Activated effector memory CD4-positive, alpha-beta T cell treated with Interleukin-2 at 50 U/mL for 16 hours (primary cell): Measurements from ENCODE around the gene P4HB.

Source experiments
- DNase-seq: peaks from one replicate; pipeline ENCODE4 v3.0.0-alpha.2; 2020

Gene P4HB

DNA sequence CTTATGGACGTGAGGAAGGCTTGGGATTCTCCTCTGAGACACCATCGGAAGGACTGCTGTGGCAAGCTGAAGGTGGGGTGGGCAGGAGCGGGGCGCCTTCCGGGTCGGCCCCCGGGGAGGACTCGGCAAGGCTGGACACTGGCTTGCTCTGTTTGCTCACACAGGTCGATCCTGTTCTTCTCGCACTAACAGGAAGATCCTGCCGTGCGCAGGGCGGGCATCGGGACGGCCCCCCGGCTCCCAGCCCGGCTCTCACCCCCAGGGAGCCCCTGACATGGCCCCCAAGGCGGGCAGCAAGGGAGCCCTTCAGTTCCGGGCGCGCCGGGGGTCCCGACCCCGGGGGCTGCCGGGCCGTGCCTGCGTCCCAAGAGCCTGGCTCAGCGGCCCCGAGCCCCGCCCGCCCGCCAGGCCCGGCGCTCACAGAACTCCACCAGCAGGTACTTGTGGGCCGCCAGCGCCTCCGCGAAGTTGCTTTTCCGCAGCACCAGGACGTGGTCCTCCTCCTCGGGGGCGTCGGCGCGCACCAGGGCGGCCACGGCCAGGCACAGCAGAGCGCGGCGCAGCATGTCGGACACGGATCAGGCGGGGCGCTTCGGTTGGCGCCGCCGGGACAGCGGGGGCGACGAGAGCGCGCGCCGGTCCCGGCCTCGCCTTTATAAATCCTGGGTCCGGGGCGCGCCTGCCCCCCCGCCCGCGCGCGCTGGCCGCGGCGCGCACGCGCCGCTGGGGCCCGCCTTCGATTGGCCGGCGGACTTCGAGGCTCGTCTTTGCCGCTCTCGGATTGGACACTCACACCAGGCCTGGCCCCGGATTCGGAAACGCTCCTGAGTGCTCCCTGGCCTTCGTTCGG, at the start of gene P4HB:
TSS of gene P4HB (minus strand) at position 630 of the 850 bp plus-strand sequence. CDS start at position 566, 64 bp downstream.
- no peak for DNase-seq

DNA sequence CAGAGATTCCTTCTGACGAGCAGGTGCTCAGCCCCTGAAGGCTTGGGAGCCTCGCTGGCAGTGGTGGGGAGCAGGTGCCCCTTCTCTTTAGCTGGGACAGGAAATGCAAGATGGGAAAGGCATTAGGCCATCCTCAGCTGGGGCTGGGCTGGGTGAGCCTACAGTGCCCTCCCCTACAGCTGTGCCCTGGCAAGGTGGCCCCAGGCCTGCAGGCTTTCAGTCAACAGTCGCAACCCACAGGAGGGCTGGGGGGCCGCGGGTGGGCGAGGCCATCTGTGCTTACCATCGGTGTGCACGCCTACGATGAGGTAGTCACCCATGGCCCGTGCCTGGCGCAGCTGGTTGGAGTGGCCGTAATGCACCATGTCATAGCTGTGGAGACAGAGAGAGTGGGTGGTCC, 48.9 kb upstream of the P4HB start:
- no peak for DNase-seq

DNA sequence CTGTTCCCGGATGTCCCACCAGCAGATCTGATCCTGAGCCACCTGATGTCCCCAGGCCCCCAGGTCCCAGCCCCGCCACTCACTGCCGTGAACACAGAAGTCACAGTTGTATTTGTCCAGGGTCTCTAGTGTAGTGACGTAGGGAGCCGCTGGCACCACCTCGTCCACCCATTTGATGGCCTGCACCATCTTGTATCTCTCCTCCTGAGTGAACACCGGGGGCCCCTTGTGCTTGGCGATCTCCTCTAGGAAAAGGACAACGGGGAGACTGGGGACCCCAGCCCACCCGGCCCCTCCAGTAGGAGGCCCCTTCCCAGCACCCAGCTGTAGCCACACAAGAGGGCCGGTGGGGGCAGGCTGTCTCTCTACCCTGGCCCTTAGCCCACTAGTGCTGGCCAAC, 48.5 kb upstream of the P4HB start:
- no peak for DNase-seq

DNA sequence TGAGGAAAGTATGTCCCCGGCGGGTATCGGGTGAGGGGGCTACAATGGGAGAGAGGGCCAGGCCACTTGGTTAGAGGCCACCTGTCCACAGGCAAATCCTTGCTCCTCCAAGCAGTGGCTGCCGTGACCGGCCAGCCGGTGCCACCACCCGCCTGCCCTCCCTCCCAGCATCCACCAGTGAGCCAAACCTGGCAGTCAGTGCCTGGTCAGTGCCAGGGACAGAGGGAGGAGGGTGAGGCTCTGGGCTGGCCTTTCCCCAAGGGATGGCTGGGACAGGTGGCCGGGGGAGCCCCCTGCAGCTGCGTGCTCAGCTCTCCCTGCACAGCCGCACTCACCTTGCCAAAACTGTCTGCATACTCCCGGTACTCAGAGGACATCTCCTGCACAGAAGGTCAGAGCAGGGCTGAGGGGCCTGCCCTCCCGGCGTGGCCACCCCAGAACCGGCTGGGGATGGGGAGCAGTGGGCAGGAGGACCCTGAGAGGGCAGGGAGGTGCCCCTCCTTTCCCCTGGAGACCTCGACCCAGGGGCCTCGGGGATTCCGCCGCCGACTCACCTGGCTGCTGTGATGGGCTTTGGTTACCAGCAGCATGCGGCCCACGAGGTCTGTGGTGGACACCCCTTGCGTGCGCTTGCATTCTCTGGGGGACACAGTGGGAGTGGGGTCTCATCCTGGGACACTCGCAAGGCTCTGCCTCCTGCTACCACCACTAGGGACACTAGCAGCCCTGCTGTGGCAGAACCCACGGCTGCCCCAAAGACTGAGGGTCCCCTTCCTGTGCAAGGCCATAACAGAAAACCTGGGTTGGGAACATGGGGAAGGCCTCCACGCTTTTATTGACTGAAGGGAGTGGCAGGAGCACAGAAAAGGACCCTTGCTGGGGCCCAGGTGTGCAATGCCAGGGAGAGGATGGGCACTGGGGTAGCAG, 47.1 kb upstream of the P4HB start:
- DNase-seq: no peak

DNA sequence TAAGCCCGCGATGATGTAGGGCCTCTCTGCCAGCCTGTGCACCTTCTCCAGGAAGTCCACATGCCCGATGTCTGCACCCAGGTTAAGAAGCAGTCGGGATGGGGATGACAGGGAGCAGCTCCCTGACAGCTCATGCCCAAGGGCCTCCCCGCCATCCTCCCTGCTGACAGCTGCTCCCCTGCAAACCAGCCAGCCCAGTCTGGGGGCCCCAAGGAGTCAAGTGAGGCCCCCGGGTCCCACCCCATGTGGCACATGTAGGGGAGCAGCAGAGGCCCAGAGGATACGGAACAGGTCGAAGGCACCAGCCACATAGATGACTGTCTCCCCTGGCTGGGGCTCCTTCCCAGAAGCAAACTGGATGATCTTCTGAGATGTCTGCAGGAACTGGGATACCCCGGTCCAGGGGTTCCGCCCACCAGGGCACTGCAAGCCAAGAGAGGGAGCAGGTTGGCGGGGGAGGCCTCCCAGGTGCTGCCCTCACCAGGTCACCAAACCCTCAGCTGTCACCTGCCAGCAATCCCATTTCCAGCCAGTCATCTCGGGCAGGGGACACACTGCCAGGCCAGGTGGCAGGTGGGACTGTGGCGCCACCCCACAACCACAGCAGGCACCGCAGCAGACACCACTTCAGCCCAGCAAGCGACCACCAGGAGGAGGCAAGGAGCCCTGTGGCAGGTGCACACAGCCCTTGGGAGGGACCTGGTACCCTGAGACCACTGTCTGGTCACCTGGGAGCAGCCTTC, 46.3 kb upstream of the P4HB start:
- no peak for DNase-seq

DNA sequence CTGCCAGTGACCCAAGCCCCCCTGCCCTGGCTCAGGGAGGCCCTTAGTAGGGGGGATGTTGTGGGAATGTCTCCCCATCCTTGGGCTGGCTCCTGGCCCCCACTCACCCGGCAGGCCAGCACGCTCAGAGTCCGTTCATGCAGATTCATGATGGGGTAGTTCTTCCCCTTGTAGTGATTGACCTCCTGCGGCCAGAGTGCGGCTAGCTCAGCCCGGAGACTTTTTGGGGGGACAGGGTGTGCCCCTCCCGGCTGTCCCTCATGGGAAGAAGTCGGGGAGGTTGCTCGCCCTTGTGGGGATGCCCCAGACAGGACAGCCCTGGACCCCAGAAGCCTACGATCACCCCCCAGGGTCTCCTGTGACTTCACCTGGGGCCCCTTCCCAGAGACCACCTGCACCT, 45.7 kb upstream of the P4HB start:
- DNase-seq: no peak

DNA sequence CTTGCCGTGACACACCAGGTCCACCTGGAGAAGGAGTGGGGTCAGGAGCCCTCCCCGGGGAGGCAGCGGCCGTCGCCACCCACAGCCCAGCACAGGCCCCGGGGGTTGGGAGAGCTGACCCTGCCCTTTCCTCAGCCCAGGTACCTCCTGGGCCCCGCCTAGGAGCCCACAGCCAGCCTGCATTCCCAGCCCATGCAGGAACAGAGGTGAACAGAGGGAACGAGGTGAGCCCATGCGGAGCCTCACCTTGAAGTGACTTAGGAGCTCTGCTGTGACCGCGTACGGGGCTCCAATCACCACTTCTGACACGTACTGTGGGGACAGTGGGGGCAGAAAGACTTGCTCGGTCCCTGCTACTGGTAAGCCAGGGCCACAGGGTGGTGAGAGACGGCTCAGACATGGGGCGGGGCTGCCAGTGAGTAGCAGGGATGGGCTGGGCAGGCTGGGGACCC, 45.1 kb upstream of the P4HB start:
- DNase-seq: no peak

DNA sequence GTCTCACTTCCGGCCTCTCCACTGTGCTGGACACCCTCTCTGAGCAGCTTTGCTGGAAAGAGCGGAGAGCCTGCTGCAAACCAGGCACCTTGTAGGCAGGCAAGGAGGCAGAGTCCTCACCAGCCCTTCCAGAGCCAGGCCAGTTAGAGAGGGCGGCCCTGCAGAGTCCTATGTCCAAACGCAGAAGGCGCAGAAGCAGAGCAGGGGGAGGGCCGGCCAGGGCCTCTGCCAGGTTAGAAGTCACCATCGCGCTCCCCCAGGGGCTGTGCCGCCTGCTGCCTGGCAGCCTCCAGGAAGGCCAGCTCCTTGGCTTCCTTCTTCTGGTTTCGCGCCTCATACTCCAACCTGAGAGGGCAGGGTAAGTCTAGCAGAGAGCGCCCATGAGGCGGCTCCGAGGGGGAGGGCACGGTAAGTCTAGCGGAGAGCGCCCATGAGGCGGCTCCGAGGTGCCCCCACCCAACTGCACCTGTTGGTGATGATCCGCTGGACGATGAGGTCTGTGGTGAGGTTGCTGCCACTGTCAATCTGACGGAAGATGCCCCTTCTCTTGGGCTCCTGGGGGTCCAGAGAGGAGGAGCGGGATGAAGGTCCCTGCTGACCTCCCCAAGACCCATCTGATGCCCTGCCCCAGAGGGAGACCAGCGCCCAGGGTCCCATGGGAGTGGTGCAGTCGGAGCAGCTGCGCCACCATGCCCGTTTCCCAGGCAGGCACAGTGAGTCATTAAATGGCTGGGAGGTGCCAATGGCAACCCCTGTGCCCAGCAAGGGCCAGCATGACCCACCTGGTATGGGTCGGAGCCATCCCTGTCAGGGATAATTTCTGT, 44.5 kb upstream of the P4HB start:
- DNase-seq: no peak

DNA sequence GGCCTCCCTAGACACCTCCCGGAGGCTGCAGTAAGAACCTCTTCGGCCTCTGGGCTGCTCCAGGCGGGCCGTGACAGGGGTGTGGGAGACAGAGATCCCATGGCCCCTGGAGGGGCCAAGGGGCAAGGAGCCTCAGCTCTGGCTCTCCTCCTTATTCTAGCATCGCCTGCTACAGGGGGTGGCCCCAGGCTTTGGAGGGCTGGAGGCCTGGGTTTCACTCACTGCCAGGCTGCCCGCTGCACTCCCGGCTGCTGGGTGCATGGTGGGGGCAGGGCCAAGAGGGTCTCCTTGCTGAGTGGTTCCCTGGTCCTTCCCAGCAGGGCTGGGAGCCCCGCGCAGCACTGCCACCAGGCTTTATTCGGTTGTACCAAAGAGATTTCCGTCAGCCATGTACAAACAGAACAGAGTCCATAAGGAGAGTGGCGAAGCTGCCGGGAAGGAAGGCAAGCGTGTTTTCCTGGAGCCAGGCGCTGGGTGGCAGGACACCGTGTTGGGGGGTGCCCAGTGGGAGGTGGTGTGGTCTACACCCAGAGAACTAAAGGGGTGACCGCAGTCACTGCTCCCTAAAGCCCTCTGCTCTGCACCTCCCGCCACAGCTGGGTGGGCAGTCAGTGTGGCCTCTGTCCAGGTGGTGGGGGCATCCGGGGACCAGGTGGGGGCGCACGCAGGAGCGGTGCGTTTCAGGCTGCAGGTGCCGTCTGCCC, 43.7 kb upstream of the P4HB start:
- DNase-seq: no peak

DNA sequence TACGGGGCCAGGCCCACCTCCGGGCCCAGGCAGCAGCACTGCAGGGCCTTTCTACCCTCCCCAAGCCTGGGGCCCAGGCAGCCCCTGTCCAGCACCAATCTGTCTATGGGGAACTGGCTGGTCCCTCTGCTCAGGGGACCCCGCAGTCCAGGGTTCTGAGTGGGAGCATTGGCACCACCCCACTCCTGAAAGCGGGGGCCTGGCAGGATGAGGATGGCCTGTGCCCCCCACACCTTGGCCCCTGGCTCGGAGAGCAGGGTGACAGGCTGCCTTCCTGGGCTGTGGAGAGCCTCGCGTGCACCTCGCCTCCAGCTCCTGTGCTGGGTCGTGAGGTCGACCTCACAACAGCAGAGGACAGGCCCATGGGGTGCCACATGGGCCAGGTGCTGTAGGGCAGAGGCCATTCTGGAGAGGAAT, 43.1 kb upstream of the P4HB start:
- DNase-seq: no peak

DNA sequence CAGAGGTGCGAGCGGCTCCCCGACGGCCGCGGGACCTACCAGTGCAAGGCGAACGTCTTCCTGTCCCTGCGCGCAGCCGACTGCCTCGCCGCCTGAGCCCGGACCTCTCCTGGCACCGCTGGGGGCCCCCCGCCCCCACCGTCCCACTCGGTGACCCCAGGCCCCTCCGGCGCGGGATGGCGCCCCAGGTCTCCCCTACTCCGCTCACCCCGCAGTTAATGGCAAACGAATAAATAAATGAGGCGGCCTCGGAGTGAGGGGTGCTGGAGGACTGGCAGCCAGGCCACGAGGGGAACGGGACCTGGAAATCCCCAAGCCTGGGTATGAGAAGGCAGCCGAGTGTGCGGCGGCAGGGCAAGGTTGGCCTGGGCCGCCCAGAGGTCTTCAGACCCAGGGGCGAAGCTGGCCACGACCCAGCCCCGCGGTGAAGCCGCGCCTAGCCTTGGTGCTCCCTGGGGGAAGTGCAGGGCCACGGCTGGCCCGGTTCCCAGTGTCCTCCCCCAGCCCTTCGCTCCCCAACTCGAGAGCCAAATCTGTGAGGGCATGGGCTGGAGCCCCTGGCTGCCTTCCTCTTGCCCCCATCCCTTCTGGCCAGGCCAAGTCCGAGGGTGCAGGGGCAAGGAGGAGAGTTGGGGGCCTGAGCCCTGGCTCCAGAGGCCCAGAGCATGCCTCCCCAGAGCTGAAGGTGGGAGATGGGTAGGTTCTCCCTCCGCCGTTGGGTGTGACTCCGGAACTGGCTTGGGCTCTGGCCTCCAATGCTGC, 42.5 kb upstream of the P4HB start:
- no peak for DNase-seq

DNA sequence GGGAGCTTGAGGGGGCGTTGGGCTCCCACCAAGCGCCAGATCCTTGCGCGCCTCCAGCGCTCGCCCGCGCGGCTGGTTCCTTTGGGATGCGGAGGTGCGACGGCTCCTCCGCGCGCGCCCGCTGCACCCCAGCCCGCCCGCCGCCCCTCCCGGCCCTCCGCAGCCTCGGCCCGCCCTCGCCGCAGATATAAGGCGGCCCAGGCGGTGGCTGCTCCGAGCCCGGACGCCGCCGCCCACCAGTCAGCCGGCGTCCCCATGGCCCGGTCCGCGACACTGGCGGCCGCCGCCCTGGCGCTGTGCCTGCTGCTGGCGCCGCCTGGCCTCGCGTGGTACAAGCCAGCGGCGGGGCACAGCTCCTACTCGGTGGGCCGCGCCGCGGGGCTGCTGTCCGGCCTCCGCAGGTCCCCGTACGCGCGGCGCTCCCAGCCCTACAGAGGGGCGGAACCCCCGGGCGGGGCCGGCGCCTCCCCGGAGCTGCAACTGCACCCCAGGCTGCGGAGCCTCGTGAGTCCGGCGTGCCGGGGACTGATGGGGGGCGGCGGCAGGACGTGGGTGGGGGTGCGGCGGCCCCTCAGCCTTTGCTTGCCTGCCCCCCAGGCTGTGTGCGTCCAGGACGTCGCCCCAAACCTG, 41.8 kb upstream of the P4HB start, which contains the start of gene NPB:
TSS of gene NPB (plus strand) at position 216 of the 630 bp plus-strand sequence. CDS start at position 256, 40 bp downstream.
- no peak for DNase-seq

DNA sequence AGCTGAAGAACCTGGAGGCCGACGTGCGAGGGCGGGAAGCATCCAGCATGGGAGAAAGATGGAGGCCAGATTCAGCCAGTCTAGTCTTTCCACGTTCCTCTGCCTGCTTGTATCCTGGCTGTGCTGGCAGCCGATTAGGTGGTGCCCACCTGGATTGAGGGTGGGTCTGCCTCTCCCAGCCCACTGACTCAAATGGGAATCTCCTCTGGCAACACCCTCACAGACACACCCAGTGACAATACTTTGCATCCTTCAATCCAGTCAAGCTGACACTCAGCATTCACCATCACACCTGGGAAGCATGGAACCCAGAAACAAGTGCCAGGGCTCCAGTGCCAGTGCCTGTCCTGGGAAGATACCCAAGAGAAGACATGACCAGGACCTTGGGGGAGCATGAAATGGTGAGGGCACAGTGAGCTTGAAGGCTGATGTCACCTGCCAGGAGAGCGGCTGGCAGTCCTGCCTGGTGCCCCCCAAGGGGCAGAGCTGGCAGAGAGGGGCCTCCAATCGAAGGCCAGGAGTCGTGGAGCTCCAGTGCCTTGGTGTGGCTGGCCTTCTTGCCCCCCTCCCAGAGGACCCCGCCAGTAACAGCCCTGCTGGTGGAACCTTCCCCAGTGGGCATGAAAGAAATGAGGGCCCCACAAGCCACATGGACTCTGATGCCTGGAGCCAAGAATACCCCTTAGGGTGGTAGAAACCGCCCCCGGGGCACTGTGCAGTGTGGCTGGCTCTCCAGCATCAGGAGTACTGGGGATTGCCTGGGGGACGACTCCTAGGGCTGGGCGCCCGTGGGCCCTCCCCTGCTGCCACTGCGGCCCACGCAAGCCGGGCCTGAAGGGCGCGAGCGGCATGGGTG, 41.1 kb upstream of the P4HB start:
- no peak for DNase-seq

DNA sequence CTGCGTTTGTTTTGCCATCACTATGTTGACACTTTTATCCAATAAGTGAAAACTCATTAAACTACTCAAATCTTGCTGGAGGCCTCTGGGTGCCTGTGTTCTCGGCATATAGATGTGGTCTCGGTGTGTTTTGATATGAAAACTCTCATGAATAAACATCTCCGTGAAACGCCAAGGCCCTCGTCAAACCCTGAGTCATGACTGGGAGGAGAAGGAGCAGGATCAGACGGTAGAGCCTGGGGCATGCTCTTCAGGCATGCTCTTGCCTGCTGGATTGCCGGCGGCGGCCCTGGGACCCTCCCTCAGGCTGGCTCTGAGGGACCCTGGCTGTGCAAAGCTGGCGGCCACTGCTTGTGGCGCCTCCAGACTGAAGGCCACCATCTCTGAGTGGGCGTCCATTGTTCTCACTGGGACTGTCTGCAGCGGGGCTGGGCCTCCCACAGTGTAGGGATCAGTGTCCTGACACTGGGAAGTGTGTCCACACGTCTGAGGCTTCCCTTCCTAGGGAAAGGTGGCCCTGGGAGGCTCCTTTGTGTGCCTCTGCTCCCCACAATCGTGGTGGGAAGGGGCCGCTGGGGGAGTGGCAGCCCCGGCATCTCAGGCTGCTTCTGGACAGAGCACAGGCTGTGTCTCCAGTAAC, 40.0 kb upstream of the P4HB start:
- DNase-seq: no peak

DNA sequence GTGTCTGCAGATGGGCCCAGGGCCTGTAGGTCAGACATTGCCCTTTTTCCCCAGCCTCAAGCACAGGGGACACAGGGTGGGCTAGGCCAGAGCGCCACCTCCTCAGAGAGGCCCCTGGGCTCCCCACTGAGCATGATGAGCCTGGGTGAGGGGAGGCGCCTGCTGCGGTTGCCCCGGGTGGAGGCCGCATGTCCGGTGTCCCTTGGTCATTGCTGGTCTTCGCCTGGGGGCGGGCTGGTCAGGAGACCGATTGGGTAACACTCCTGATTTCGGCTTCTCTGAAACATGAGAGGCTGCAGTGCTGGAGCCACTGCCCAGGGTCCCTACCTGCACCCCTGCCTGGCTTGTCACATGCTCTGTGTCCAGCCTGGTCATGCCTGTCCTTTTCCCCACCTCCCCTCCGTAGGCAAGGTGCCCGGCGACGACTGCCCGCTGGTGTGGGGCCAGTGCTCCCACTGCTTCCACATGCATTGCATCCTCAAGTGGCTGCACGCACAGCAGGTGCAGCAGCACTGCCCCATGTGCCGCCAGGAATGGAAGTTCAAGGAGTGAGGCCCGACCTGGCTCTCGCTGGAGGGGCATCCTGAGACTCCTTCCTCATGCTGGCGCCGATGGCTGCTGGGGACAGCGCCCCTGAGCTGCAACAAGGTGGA, 39.3 kb upstream of the P4HB start:
- DNase-seq: no peak

DNA sequence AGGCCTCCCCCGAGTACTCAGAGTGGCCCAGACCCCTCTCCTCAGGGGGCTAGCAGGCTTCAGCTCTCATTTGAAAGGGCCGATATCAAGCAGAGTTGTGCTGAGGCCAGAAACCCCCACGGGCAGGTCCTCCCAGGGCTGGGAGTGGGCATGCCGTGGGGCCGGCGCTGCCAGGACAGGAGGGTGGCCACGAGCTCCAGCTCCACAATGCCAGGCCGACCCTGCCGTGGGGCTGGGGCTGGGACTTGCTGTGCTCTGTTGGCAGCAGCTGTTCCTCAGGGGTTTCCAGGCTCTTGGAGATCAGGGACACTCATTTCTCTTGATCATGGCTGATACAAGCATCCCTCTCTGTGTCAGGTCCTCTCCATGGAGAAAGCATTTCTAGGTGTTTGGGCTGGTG, 38.5 kb upstream of the P4HB start:
- DNase-seq: no peak

DNA sequence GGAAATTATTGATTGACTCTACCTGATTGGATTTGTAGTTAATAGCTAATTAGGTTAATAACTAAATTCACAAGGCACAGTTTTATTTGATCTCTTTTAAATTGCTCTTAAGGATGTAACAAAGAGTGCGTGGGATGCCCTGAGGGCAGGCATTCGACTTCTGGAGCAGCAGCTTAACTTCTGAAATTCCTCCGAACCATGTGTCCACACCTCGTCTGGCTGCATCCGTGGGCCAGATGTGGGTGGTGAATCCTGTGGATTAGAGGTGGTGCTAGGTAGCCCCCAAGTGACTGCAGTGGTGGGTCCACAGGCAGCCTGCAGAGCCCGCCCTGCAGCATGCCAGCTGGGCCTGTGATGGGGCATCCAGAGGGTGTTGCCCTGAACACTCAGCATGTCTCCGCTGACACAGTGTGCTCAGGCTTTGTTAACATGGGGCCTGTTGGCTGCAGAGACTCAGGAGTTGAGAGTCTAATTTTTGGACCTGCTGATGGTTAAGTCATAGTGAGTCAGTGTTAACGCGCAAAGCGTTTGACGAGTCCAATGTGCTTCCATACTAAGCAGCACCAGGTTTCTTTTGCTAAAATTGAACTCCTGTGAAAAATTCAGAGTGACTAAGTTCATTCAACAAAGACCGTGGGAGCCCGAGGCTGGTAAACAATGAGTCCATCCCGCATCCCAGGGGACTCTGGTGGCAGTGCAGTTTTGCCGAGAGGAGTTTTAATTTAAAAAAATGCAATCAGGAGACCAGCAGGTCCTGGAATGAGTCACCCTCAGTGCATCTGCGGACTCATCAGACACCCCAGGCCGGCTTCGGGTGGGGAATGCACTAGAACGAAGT, 37.9 kb upstream of the P4HB start:
- no peak for DNase-seq
